IMR-90 (cell line): ENCODE data around the gene ARSB. TPM values are rescaled to one million over a fixed set of nuclear protein-coding genes. Genes with fewer than 3 reads are reported as not detected.

ENCODE experiments used
- ATAC-seq: fragments of 200-7000 bp; cut with Tn5 transposase; 2 replicates; pipeline ENCODE4 v1.9.1; 2020; ENCODE audit warnings: low read depth, mild to moderate bottlenecking, moderate library complexity
- BruUV-seq: library from RNA; stranded (reverse); fragments of 400-500 nt; replicated peaks from 2 replicates; lab custom pipeline; 2021; lab: Mats Ljungman, UMichigan
- CTCF ChIA-PET: fragments of 300-600 bp; formaldehyde crosslinking; extraction: SDS; loops from one replicate; lab custom pipeline; 2021; ENCODE audit warnings: antibody characterized with exemption; lab: Yijun Ruan, JAX
- POLR2A ChIA-PET: fragments of 300-600 bp; sonication (Branson Sonifier 250); formaldehyde crosslinking; loops from one replicate; lab custom pipeline; 2022; ENCODE audit warnings: antibody characterized with exemption; ENCODE audit not compliant: unreplicated experiment; lab: Charles Lee
- DNase-seq: peaks from one replicate; pipeline ENCODE4 v3.0.0; 2013
- H2AFZ ChIP-seq: replicated peaks from 2 replicates; pipeline ENCODE3; 2013; ENCODE audit warnings: low read length, mild to moderate bottlenecking; ENCODE audit not compliant: poor library complexity
- H2AK5ac ChIP-seq: 2 replicates; pipeline ENCODE4 v1.6.1; 2013; ENCODE audit warnings: low read depth, low read length, inconsistent platforms
- H2AK9ac ChIP-seq: replicated peaks from 2 replicates; pipeline ENCODE3; 2013; ENCODE audit warnings: mild to moderate bottlenecking, low read depth, low read length, moderate library complexity; ENCODE audit not compliant: poor library complexity
- H2BK120ac ChIP-seq: 2 replicates; pipeline ENCODE4 v1.6.1; 2013; ENCODE audit warnings: low read depth, low read length, inconsistent platforms
- H2BK15ac ChIP-seq: 3 replicates; pipeline ENCODE4 v1.6.1; 2013; ENCODE audit warnings: low read depth, low read length, inconsistent platforms
- H2BK20ac ChIP-seq: 2 replicates; pipeline ENCODE4 v1.6.1; 2013; ENCODE audit warnings: low read depth, mild to moderate bottlenecking, inconsistent platforms, low read length, moderate library complexity
- H2BK5ac ChIP-seq: 2 replicates; pipeline ENCODE4 v1.6.1; 2013; ENCODE audit warnings: mild to moderate bottlenecking, low read depth, low read length, inconsistent platforms; ENCODE audit not compliant: poor library complexity, severe bottlenecking
- H3K14ac ChIP-seq: replicated peaks from 2 replicates; pipeline ENCODE4 v1.6.1; 2013; ENCODE audit warnings: low read depth, low read length, inconsistent platforms
- H3K18ac ChIP-seq: 2 replicates; pipeline ENCODE4 v1.6.1; 2013; ENCODE audit warnings: low read depth, low read length, control low read depth
- H3K23ac ChIP-seq: 2 replicates; pipeline ENCODE4 v1.6.1; 2013; ENCODE audit warnings: low read depth, low read length, inconsistent platforms
- H3K27ac ChIP-seq: 2 replicates; pipeline ENCODE4 v1.5.1; 2013; ENCODE audit warnings: mild to moderate bottlenecking, control low read depth, low read length; ENCODE audit not compliant: insufficient read depth
- H3K27me3 ChIP-seq: 2 replicates; pipeline ENCODE4 v1.6.1; 2013; ENCODE audit warnings: low read length; ENCODE audit not compliant: control insufficient read depth, insufficient read depth
- H3K36me3 ChIP-seq: 2 replicates; pipeline ENCODE4 v1.6.1; 2013; ENCODE audit warnings: low read length, mixed read lengths; ENCODE audit not compliant: control insufficient read depth, insufficient read depth
- H3K4ac ChIP-seq: 2 replicates; pipeline ENCODE4 v1.6.1; 2013; ENCODE audit warnings: low read depth, low read length, inconsistent platforms
- H3K4me1 ChIP-seq: 2 replicates; pipeline ENCODE4 v1.6.1; 2013; ENCODE audit warnings: low read length, mixed read lengths; ENCODE audit not compliant: control insufficient read depth, insufficient read depth
- H3K4me2 ChIP-seq: 2 replicates; pipeline ENCODE4 v1.6.1; 2013; ENCODE audit warnings: low read depth, mild to moderate bottlenecking, control low read depth, low read length, moderate library complexity
- H3K4me3 ChIP-seq: 2 replicates; pipeline ENCODE4 v1.5.1; 2013; ENCODE audit warnings: low read depth, mild to moderate bottlenecking, control low read depth, low read length, moderate library complexity; ENCODE audit not compliant: insufficient read depth
- H3K56ac ChIP-seq: 2 replicates; pipeline ENCODE4 v1.6.1; 2013; ENCODE audit warnings: low read length, inconsistent platforms; ENCODE audit not compliant: insufficient read depth; ENCODE audit errors: extremely low read depth
- H3K79me1 ChIP-seq, 2 experiments: 2 replicates each; pipeline ENCODE4 v1.6.1; 2013; ENCODE audit warnings: low read length in 2 of 2, inconsistent platforms in 1 of 2, low read depth in 1 of 2
- H3K9ac ChIP-seq: 2 replicates; pipeline ENCODE4 v1.6.1; 2013; ENCODE audit warnings: low read depth, low read length, control low read depth
- H3K9me1 ChIP-seq: 2 replicates; pipeline ENCODE4 v1.6.1; 2013; ENCODE audit warnings: low read length, inconsistent platforms; ENCODE audit not compliant: insufficient read depth
- H3K9me3 ChIP-seq: 2 replicates; pipeline ENCODE4 v1.6.1; 2013; ENCODE audit warnings: low read length; ENCODE audit not compliant: control insufficient read depth, insufficient read depth
- H4K20me1 ChIP-seq: 2 replicates; pipeline ENCODE4 v1.6.1; 2013; ENCODE audit warnings: low read length, inconsistent platforms; ENCODE audit not compliant: insufficient read depth
- H4K5ac ChIP-seq: 2 replicates; pipeline ENCODE4 v1.6.1; 2013; ENCODE audit warnings: mild to moderate bottlenecking, low read depth, low read length, control low read depth
- H4K8ac ChIP-seq, 2 experiments: 2 replicates each; pipeline ENCODE4 v1.6.1; 2013; ENCODE audit warnings: low read depth in 2 of 2, low read length in 2 of 2, control low read depth in 1 of 2, inconsistent platforms in 1 of 2
- H4K91ac ChIP-seq: 2 replicates; pipeline ENCODE4 v1.6.1; 2013; ENCODE audit warnings: low read depth, low read length, inconsistent platforms; ENCODE audit not compliant: insufficient read depth
- CEBPB ChIP-seq: IDR thresholded peaks from 2 replicates; pipeline ENCODE4 v1.6.1; 2012; ENCODE audit warnings: low read depth, low read length, improper control_type of control experiment
- MAZ ChIP-seq: IDR thresholded peaks from 2 replicates; pipeline ENCODE4 v1.6.1; 2012; ENCODE audit warnings: low read depth, mild to moderate bottlenecking, low read length, improper control_type of control experiment, moderate library complexity, borderline replicate concordance
- RCOR1 ChIP-seq: IDR thresholded peaks from 2 replicates; pipeline ENCODE4 v1.6.1; 2012; ENCODE audit warnings: mild to moderate bottlenecking, low read length, improper control_type of control experiment; ENCODE audit not compliant: insufficient replicate concordance
- USF2 ChIP-seq: fragments of 150-350 bp; IDR thresholded peaks from 2 replicates; pipeline ENCODE4 v1.6.1; 2017; ENCODE audit warnings: mild to moderate bottlenecking, antibody characterized with exemption, low read length, low read depth
- WGBS, 2 experiments: methylation state at CpG; one replicate each; pipeline versions ENCODE4 v1.1.5 to v1.1.7; 2013; ENCODE audit warnings: missing lambda C conversion rate in 2 of 2; ENCODE audit not compliant: insufficient read length in 1 of 2; ENCODE audit errors: extremely low coverage in 2 of 2; 5-methylcytosine and 5-hydroxymethylcytosine counted together
- dilution Hi-C: fragments of 300-500 bp; cut with HindIII; formaldehyde crosslinking; loops from one replicate; pipeline ENCODE4 v1.14.3; 2018; ENCODE audit warnings: low sequenced_read_pairs; ENCODE audit not compliant: unreplicated experiment
- in situ Hi-C: fragments of 300-500 bp; cut with MboI; formaldehyde crosslinking; loops from 3 replicates; pipeline ENCODE4 v1.14.3; 2019; ENCODE audit warnings: low sequenced_read_pairs, inconsistent platforms, mixed read lengths
- intact Hi-C: fragments of 100-400 bp; cut with micrococcal nuclease; formaldehyde crosslinking; loops from 2 replicates; pipeline ENCODE4 v1.10.0; 2022
- polyA plus RNA-seq, 3 experiments: library from polyadenylated mRNA; depleted of rRNA; stranded (reverse); fragments of >200 nt; gene quantifications; 2 replicates each; pipeline ENCODE4 v1.2.3, GENCODE V29; 2012; ENCODE audit warnings: low replicate concordance in 1 of 3
- total RNA-seq: library from RNA; depleted of rRNA; stranded (reverse); fragments of >200 nt; gene quantifications from 2 replicates; pipeline ENCODE4 v1.2.3, GENCODE V29; 2012

The ARSB gene
- total and polyA plus RNA-seq, 2 of the 4 experiments (the other 2 are of a cell fraction): 16.0 to 16.3 TPM

- H2BK120ac ChIP-seq: no peak overlapping the region
- in situ Hi-C loops: no loop called here
- no TSS peak for BruUV-seq
- H3K23ac ChIP-seq: no peak overlapping the region
- intact Hi-C loops: no loop called here
- H4K20me1 ChIP-seq: no peaks in the 10 kb centered on the region
- no peak overlapping the region for H2AK9ac ChIP-seq
- H3K56ac ChIP-seq: no peak overlapping the region
- H4K91ac ChIP-seq: no peak overlapping the region
- no peak overlapping the region for H2BK20ac ChIP-seq
- ATAC-seq: no peak
- no peak overlapping the region for H2BK15ac ChIP-seq
- no peak overlapping the region for H3K27ac ChIP-seq
- POLR2A ChIA-PET: no interaction called here
- dilution Hi-C loops: no loop called here
- no peak for DNase-seq
- 0 out of 2 replicates have a peak, but pooled peaks cover 1% of the 10 kb centered on the region for H3K4me1 ChIP-seq
- no peak overlapping the region; the same call in 1 of the 2 replicates for H3K14ac ChIP-seq
- H2AFZ ChIP-seq: no peak overlapping the region
- H2BK5ac ChIP-seq: no peak overlapping the region
- no peak overlapping the region for H4K8ac ChIP-seq
- H3K18ac ChIP-seq: no peak overlapping the region
- no peak for TF ChIP-seq MAZ
- TF ChIP-seq RCOR1: no peak
- TF ChIP-seq USF2: no peak
- TF ChIP-seq CEBPB: no peak
- H3K9me1 ChIP-seq: no peaks in the 10 kb centered on the region; the same call in 1 of the 2 replicates
- no peaks in the 10 kb centered on the region for H3K36me3 ChIP-seq
- no peak overlapping the region for H3K4ac ChIP-seq
- no peak overlapping the region for H3K4me3 ChIP-seq
- CTCF ChIA-PET: no interaction called here
- no peaks in the 10 kb centered on the region for H3K79me1 ChIP-seq
- no peak overlapping the region for H3K9ac ChIP-seq
- H4K5ac ChIP-seq: no peak overlapping the region
- no peak overlapping the region for H2AK5ac ChIP-seq
- H3K4me2 ChIP-seq: no peak overlapping the region
- 0 out of 2 replicates have a peak, but pooled peaks cover 2% of the 10 kb centered on the region for H3K9me3 ChIP-seq
- no peaks in the 10 kb centered on the region for H3K27me3 ChIP-seq
- no CpG with 5 or more reads among the region's 2 CpGs for WGBS, 2 experiments
Observed at GRCh38 chr5:78997090-78997489, 12.0 kb upstream of the ARSB start.
